Neural progenitor cell (in vitro differentiated cells): ENCODE results near the gene TNFSF11.

Experiments
- CTCF ChIP-seq: fragments of 200-600 bp; sonication (generic); IDR thresholded peaks from 2 replicates; pipeline ENCODE4 v1.5.1; 2017; ENCODE audit warnings: antibody characterized with exemption, mild to moderate bottlenecking
- EZH2 ChIP-seq: fragments of 200-600 bp; sonication (generic); IDR thresholded peaks from 2 replicates; pipeline ENCODE4 v1.6.1; 2017; ENCODE audit warnings: antibody characterized with exemption, mild to moderate bottlenecking, moderate library complexity
- EZH2phosphoT487 ChIP-seq: fragments of 200-600 bp; sonication (generic); IDR thresholded peaks from 2 replicates; pipeline ENCODE4 v1.6.1; 2017; ENCODE audit warnings: antibody characterized with exemption

DNA sequence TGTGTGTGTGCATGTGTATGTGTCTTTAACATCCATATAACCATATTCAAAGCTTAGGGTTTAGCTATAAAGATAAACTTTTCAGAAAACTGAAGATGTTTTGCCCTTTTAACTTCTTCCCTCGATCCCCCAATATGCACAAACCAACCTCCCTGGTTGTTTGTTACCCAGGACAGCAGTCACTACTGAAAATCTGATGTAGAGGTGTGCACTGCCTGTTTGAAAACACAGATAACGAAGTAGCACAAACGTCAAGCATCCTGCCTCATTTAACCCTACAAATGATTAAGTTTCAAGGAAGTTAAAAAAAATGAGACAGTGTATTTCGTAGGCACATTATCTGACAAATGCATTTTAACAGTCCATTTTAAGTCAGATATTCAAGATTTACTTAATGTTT is 3.6 kb downstream of the TNFSF11 start:
- TF ChIP-seq CTCF, result no peak
- TF ChIP-seq EZH2, result no peak
- no peak for TF ChIP-seq EZH2phosphoT487
